ENCODE results near the gene BNC1.

- TF ChIP-seq GLIS3 (CRISPR knock-in tag; IDR thresholded peaks at IDR 0.05) (no peak), TOX (CRISPR knock-in tag; IDR thresholded peaks at IDR 0.05; ENCODE audit: borderline replicate concordance) (no peak), BACH2 (CRISPR knock-in tag; IDR thresholded peaks at IDR 0.05; ENCODE audit: borderline replicate concordance) (no peak), CSDC2 (CRISPR knock-in tag; IDR thresholded peaks at IDR 0.05) (no peak), ZNF8 (CRISPR knock-in tag; IDR thresholded peaks at IDR 0.05) (no peak), ZFP3 (CRISPR knock-in tag; IDR thresholded peaks at IDR 0.05) (no peak), PATZ1 (CRISPR knock-in tag; IDR thresholded peaks at IDR 0.05; ENCODE audit: borderline replicate concordance) (no peak), TCF4 (CRISPR knock-in tag; IDR thresholded peaks at IDR 0.05; ENCODE audit: borderline replicate concordance) (no peak), CREB5 (CRISPR knock-in tag; IDR thresholded peaks at IDR 0.05; ENCODE audit: low read depth) (no peak), ZNF70 (CRISPR knock-in tag; IDR thresholded peaks at IDR 0.05) (no peak), POU6F1 (CRISPR knock-in tag; IDR thresholded peaks at IDR 0.05; ENCODE audit: borderline replicate concordance, low read depth) (no peak), ARNTL (CRISPR knock-in tag; IDR thresholded peaks at IDR 0.05; ENCODE audit: borderline replicate concordance, low read depth) (no peak), RARB (CRISPR knock-in tag; IDR thresholded peaks at IDR 0.05) (no peak)
These were observed 9.1 kb downstream of the BNC1 start for GRCh38 chr15:83275412-83275811.

Data from SK-N-SH treated with all-trans-retinoic acid at 6 μM for 48 hours (cell line).